GM18909 (cell line): Measurements from ENCODE around the gene MOB2.
"Not testable (repeated sequence)": the region's sequence is repeated elsewhere in the genome, so short reads cannot be mapped to it uniquely, and the experiment has no call there.

Experiments used
- ATAC-seq: cut with Tn5 transposase; IDR thresholded peaks from one replicate; pipeline ENCODE4 v1.9.1; 2021; ENCODE audit warnings: mild to moderate bottlenecking; ENCODE audit not compliant: unreplicated experiment, poor library complexity

The MOB2 gene

DNA sequence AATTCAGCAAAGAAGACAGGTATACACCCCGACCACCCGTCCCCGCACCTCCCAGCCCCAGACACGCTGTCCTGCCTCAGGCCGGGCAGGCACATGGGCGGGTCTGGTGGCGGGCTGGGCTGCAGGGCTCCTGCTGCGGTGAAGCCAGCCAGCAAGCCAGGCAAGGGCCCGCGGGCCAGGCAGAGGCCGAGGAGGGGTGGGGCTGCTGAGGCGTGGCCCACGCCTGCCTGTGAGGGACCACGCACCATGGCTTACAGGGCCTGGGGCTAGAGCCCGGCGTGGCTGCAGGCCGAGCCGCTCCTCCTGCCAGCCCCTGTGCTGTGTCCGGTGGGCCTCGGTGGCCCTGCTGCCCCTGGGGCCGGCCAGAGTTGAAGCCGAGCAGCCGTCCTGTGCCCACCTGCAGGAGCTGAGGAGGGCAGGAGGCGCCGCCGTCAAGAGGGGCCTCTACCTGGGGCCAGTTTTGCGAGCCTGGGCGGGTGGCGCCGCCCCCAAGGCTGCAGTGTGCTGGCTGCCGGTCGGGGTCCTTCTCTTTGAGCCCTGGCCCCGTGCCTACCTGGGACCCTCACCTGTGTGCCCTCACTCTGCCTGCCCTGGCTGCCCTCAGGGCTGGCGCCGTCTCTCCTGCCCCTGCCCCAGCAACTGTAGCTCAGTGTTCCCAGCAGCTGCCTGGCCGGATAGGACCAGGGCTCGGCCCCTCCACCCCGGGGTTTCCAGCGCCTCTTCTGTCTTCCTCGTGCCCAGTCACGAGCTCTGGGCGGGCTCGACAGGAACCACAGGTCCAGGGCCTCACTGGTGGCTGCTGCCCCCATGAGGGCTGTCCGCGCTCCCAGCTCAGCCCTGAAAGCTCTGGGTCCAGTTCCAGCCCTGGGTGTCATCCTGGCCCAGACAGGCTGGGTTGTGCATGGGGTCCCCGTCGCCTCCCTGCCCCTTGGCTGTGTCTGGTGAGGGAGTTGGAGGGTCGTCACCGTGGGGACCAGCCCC lies 38.4 kb downstream of the MOB2 start:
- ATAC-seq: no peak

DNA sequence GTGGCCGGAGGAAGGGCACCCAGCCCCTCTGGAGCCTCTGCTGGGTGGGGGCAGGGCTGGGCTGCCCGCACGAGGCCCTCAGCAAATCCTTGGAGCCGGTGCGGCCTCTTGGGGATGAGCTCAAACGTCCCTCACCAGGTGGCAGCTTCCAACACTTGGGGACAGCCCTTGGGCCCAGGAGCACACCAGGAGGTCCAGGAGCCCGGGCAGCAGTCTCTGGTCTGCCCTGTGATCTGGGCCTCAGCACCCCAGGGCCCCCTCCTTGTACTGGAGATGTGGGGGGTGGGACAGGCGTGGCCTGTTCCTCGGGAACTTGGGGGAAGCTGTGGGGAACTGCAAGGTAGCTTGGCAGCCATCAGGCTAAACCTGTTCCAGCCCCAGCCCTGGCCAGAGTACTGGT lies 40.0 kb downstream of the MOB2 start:
- no peak for ATAC-seq

DNA sequence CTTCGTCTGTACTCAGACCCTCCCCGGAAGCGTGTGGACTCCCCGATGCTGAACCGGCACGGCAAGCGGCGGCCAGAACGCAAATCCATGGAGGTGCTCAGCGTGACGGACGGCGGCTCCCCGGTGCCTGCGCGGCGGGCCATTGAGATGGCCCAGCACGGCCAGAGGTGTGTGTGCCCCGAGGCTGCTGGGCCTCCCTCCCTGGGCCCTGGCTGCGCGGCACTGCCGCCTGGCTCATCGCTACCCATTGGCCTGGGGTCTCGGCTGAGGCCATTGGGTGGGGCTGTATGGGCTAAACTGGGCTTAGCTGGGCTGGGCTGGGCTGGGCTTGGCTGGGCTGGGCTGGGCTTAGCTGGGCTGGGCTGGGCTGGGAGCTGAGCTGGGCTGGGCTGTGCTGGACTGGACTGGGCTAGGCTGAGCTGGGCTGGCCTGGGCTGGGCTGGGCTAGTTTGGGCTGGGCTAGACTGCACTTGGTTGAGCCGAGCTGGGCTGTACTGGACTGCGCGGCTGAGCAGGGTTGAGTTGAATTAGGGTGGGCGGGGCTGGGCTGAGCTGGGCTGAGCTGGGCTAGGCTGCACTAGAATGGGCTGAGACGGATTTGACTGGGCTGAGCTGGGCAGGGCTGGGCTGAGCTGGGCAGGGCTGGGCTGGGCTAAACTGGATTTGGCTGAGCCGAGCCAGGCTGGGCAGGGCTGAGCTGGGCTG lies 40.7 kb downstream of the MOB2 start:
- ATAC-seq: no peak

DNA sequence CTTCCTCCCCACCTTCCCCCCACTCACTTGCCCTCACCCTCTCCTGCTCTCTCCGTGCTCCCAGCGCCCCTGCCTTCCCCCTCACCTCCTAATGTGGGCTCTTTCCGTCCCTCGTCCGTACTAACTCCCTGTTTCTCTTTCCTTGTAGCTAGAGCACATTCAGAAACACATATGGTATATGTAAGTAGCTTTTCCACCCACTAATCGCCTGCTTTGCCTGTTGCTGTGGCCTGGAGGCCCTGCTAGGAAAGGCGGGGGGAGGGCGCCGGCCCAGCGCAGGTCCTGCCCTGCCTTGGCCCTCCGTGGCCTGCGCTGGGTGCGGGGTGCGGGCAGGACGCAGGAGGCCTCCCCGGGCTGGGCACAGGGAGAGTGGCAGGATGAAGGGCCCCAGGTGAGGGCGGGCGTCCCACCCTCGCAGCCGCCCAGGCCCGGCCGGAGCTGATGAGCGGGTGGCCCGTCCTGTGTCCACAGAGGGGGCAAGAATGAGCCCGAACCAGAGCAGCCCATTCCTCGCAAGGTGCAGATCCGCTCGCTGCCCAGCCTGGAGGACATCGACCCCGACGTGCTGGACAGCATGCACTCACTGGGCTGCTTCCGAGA lies 41.7 kb downstream of the MOB2 start:
- no peak for ATAC-seq

DNA sequence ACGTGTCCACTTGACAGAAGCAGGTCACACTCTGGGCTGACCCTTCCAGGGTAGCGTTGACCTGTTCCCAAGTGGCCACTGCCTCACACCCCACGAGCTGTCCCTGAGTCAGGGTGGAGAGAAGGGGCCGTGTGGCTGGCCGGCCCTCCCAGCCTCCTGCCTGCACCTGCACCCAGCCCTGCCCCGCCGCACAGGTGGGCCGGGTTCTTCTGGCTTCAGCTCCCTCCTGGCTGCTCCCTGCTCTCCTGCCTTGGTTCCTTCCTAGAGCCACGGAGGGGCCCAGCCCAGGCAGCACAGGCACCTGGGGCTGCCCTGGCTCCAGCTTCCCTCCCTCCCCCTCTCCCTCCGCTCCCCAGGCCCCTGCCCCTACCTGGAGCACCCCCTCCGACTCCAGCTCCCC lies 42.3 kb downstream of the MOB2 start:
- no peak for ATAC-seq

DNA sequence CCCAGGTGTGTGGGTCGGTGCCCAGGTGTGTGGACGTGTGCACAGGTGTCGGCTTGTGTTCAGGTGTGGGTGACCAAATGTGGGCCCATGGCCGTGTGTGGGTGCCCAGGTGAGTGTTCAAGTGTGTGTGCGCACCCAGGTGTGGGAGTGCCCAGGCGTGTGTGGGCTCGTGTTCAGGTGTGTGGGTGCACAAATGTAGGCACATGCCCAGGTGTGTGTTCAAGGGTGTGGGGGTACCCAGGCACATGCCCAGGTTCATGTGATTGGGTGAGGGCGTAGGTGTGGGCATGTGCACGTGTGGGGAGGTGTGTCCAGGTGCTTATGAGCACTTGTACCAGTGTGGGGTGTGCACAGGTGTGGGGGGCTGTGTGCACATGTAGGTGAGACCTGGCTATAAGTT lies 42.8 kb downstream of the MOB2 start:
- ATAC-seq: no peak

DNA sequence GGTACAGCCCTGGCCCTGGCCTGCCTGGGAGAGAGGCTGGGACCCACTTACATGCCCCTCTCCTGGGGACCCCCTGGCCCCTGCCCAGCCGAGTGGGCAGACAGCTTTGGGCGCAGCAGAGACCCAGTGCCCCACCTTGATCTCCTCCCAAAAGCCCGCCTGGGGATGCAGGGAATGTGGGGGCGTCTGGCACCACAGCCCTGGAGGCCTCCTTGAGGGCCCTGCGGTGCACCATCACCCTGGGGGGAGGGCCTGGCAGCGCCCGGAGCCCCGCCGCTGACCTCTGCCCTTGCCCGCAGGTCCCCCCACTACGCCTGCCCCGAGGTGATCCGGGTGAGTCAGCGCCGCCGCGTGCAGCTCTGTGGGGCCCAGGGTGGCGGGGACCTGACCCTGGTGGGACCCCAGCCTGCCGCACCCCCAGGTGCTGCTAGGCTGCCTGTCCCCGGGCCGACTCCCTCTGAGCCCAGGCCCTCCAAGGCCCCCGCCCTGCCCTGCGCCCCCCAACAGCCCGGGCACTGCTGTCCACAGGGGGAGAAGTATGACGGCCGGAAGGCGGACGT lies 43.7 kb downstream of the MOB2 start:
- ATAC-seq: no peak

DNA sequence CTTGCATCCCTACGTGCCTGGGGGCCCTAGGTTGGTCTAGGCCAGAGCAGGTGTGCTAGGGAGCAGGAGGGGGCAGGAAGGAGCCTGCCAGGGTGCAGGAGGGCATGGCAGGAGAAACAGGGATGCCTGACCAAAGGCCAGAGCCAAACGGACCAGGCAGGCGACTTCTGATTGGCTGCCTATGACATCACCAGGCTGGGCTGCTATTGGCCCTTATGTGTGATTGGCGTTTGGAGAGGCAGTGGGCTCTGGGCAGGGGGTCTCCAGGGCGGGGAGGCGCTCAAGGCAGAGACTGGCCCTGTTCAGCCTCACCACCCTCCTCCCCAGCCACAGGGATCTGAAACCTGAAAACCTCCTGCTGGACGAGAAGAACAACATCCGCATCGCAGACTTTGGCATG lies 44.4 kb downstream of the MOB2 start:
- no peak for ATAC-seq

DNA sequence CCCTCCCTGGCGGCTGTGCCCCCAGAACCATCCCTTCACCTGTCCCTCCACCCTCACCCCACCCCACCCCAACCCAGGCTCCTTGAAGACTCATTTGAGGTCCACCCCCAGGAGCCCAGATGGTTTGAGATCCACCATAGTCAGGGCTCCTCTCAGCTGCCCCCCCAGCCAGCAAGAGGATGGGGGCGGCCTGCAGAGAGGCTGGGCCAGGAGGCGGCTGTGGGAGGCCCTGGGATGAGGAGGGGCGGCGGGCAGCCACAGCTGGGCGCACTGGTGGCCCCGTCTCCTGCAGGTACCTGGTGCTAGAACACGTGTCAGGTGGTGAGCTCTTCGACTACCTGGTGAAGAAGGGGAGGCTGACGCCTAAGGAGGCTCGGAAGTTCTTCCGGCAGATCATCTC lies 46.1 kb downstream of the MOB2 start:
- ATAC-seq: no peak

DNA sequence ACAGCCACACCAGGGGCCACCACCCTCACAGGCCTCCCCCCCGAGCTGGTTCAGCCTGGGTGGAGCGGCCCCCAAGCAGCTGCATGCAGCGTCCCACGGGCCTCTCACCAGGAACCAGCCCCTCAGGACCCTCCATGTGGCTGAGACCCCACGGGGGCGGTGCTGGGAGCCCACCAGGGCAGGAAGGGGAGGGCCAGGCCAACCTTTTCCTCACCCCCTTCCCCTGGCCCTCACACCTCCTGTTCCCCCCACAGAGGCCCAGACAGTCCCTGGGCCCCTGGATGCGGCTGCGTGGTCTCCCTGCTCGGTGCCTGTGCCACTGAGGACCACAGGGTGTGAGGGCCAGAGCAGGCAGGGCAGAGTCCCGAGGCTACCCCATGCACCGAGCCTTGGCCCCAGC lies 46.5 kb downstream of the MOB2 start:
- ATAC-seq: no peak

DNA sequence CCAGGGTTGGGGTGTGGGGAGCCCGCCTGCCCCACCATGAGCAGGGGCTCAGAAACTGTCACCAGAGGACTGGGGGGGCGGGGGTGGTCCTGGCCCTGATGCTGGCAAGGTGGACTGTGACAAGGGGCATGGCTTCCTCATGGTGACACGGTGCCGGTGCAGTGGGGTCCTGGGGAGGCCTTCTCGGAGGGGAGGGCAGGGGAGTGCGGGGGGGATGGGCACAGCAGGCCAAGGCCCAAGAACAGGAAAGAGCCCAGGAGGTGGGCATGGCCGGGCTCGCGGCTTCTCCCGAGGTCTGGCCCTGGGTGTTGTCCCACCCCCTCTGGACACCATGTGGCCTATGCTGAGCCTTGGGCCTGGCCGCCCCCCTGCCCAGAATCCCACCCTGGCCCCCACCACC lies 47.2 kb downstream of the MOB2 start:
- no peak for ATAC-seq

DNA sequence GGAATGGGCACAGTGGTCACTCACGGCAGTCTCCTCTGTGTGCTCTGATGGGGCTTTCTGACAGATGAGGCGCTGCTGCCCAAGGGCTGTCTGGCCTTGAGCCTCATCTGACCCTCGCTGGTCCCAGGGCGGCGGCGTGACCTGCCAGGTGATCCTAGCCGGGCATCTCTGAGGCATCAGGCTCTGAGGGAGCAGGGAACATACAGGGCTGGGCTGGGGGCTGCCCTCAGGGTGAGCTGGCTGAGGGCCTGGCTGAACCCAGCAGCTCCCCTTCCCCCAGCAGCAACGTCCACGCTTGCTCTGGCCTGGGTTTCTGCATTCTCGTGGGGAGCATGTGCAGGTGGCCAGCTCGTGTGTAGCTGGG lies 47.6 kb downstream of the MOB2 start:
- no peak for ATAC-seq

DNA sequence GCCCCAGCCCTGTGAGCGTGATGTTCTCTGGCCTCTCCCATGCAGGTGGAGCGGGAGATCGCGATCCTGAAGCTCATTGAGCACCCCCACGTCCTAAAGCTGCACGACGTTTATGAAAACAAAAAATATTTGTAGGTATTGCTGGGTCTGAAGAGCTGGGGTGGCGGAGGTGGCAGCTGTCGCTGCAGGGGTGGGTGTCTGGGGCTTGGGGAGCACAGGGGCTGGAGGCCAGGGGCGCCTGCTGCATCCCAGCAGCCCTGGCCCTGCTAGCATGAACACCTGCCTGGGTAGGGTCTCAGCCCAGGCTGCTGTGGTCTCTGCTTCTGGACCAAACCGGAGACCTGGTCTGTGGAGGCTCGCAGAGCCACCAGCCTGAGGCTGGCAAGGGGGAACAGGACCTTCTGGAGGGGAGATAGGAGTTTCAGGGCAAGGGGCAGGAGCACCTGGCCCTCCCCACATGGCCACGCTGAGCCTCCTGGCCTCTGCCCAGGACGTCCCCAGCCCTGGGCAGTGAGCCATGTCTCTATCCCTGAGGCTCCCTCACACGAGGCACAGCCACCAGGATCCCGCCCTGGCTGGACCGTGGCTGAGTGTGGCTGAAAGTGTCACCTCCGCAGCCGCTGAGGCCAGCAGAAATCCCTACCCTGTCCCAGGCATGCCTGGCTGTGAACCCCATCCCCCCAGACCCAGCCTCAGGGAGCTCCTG lies 48.2 kb downstream of the MOB2 start:
- no peak for ATAC-seq

DNA sequence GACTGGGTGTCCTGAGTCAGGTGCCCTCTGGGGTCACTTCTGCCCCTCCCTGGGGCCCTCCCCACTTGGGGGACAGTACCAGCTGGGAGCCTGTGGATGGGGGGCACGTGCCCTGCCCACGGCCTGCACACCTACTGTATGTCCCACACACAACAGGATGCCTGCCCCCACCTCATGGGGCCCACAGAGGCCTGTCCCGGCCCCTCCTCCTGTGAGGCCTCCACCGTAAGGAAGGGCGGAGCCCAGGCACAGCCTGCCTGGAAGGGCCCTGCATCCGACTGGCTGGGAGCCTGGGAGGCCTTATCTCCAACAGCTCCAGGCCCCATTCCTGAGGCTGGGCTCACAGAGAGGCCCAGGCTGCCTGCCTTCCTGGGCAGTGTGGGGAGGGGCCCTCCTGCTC lies 49.1 kb downstream of the MOB2 start:
- no peak for ATAC-seq

DNA sequence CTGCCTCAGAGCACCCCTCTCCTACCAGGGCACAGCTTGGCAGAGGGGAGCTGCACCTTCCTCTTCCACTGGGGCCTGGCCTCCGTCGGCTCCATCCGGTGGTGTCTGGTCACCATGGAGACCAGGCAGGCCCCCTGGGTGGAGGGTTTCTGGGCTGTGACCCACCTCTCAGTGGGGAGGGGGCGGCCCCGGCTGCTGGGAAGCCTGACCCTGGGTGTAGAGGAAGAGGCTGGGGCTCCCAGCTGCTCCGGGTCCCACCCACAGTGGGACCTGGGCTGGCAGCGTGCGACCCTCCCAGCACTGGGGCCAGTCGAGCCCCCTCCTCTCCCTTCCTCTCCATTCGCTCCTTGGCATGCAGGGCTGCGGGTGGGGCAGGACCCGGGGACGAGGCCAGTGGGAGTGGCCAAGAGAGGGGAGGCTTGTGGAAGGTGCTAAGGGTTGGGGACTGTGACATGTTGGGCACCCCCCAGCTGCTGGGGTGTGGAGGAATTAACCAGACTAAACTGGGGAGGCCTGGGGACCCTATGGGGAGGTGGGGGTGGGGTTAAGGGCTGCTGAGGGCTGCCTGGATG lies 50.0 kb downstream of the MOB2 start:
- ATAC-seq: no peak

DNA sequence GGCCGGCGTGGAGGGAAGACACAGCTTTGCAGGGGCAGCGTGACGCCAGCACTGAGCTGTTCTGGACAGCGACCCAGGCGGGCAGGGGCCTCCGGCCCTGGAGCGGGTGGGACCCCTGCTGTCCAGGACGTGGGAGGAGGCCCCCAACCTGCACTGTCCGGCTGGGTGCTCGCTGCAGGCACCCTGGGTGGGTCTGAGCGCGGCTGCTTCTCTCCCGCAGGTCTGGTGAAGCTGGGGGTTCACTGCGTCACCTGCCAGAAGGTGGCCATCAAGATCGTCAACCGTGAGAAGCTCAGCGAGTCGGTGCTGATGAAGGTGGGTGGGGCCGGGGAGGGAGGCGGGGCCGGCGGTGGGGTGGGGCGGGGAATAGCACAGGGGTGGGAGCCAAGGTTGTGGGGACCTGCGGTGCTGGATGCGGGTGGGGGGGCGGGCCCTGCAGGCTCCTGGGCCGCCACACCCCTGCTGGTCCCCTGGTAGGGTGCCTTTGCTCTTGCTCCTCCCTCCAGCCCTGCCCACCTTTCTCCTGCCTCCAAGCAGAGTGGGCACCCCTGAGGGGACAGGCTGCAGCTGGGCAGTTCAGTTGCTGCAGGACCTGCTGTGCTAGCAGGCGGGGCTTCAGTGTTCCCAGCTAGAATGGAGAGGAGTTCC lies 50.6 kb downstream of the MOB2 start:
- no peak for ATAC-seq

DNA sequence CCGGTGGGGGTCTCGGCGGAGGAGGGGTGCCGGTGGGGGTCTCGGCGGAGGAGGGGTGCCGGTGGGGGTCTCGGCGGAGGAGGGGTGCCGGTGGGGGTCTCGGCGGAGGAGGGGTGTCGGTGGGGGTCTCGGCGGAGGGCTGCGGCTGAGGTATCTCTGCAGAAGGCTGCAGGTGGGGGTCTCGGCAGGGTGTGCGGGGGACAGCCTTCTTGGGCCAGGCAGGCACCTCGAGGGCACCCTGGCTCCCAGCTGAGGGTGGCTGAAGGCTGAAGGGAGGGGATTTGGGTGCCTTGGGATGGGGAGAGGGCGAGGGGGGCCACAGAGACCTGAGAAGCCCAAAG lies 51.1 kb downstream of the MOB2 start:
- not testable (repeated sequence) for ATAC-seq

DNA sequence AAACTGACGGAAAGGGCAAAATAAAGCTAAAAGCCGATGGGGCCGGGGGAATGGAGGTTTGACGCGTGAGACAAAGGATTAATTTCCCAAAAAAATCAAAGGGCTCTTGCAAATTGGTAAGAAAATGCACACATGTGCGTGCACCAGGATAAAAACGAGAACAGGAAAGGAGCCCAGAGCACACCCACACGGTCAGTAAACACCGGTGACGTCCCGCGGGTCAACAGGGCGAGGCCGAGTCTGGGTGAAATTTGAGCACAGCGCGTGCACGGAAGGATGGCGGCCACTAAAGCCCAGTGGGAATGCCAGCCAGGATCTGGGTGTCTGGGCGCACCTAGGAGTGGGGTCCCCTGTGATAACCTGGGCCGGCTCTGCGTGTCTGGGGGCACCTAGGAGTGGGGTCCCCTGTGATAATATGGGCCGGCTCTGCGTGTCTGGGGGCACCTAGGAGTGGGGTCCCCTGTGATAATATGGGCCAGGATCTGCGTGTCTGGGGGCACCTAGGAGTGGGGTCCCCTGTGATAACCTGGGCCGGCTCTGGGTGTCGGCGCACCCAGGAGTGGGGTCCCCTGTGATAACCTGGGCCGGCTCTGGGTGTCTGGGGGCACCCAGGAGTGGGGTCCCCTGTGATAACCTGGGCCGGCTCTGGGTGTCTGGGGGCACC lies 52.5 kb downstream of the MOB2 start:
- ATAC-seq: no peak

DNA sequence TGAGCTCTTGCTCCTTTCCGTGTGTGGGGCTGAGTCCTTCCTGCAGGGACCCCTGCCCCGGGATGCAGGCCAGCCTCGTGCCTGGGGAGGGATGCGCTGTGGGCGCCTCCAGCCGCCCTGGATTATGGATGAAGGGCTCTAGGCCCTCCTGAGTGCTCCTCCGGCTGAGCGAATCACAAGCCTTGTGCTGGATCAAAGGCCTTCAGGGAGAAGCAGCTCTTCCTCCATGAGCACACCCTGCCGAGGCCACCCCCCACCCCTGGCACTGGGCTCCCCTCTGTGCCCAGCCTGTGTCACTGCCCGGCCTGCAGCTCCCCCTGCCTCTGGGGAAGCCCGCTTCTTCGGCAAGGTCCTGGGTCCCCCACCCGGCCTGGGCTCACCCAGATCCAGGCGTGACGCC lies 53.0 kb downstream of the MOB2 start:
- ATAC-seq: no peak
